HEK293 (cell line): Measurements from ENCODE around the gene SOS2.
A peak's percentile ranks its signal among the peaks of the same experiment; 100 is the strongest.

Experiments used
- CTCF ChIA-PET: fragments of 350-600 bp; formaldehyde crosslinking; extraction: SDS; loops from one replicate; lab custom pipeline; 2021; ENCODE audit warnings: antibody characterized with exemption; lab: Yijun Ruan, JAX
- POLR2A ChIA-PET: fragments of 300-600 bp; formaldehyde crosslinking; extraction: SDS; loops from one replicate; lab custom pipeline; 2020; ENCODE audit warnings: antibody characterized with exemption, inconsistent platforms; lab: Yijun Ruan, JAX
- H3K27ac ChIP-seq: fragments of 200-500 bp; sonication (Bioruptor generic); 2 replicates; pipeline ENCODE4 v1.5.1; 2014; ENCODE audit warnings: low read depth, low read length, control low read depth, inconsistent platforms; ENCODE audit errors: extremely low read depth
- H3K36me3 ChIP-seq, 2 experiments: fragments of 200-500 bp in 1 of 2; sonication (Bioruptor generic) in 1 of 2; 1 replicate in 1 of 2; 2 replicates in 1 of 2; pipeline ENCODE4 v1.5.1; 2014 to 2017; ENCODE audit warnings: inconsistent platforms in 2 of 2, low read length in 2 of 2; ENCODE audit not compliant: control insufficient read depth in 2 of 2, insufficient read depth in 1 of 2
- H3K4me1 ChIP-seq: fragments of 200-500 bp; sonication (Bioruptor generic); 2 replicates; pipeline ENCODE4 v1.5.1; 2014; ENCODE audit warnings: mild to moderate bottlenecking, low read length, inconsistent platforms; ENCODE audit not compliant: control insufficient read depth, insufficient read depth
- H3K4me3 ChIP-seq: 2 replicates; pipeline ENCODE4 v1.5.1; 2011; ENCODE audit warnings: low read depth, mild to moderate bottlenecking, control low read depth, low read length, moderate library complexity
- H3K9me3 ChIP-seq: fragments of 200-500 bp; sonication (Bioruptor generic); 2 replicates; pipeline ENCODE4 v1.5.1; 2014; ENCODE audit warnings: low read depth, low read length, inconsistent platforms; ENCODE audit not compliant: control insufficient read depth, insufficient read depth
- KLF17 ChIP-seq: fragments of 450-650 bp; formaldehyde crosslinking; IDR thresholded peaks from 2 replicates; pipeline ENCODE4 v1.5.1; 2016; ENCODE audit warnings: missing biosample characterization, missing genetic modification characterization
- MYNN ChIP-seq: fragments of 450-650 bp; formaldehyde crosslinking; IDR thresholded peaks from 2 replicates; pipeline ENCODE4 v1.5.1; 2016; ENCODE audit warnings: missing biosample characterization, missing genetic modification characterization, borderline replicate concordance
- SALL2 ChIP-seq: fragments of 450-650 bp; formaldehyde crosslinking; IDR thresholded peaks from 2 replicates; pipeline ENCODE4 v1.5.0; 2017; ENCODE audit warnings: missing biosample characterization, mild to moderate bottlenecking, missing genetic modification characterization, borderline replicate concordance
- TRIM28 ChIP-seq: IDR thresholded peaks from 2 replicates; pipeline ENCODE4 v1.6.1; 2011; ENCODE audit warnings: low read length, control low read depth, borderline replicate concordance
- ZBTB17 ChIP-seq: fragments of 450-650 bp; formaldehyde crosslinking; IDR thresholded peaks from 2 replicates; pipeline ENCODE4 v1.5.1; 2016; ENCODE audit warnings: missing biosample characterization, missing genetic modification characterization
- ZBTB20 ChIP-seq: fragments of 450-650 bp; formaldehyde crosslinking; IDR thresholded peaks from 2 replicates; pipeline ENCODE4 v1.5.1; 2016; ENCODE audit warnings: missing biosample characterization, missing genetic modification characterization
- ZBTB8A ChIP-seq: fragments of 450-650 bp; formaldehyde crosslinking; IDR thresholded peaks from 2 replicates; pipeline ENCODE4 v1.5.1; 2016; ENCODE audit warnings: missing biosample characterization, missing genetic modification characterization
- ZEB2 ChIP-seq: fragments of 450-650 bp; formaldehyde crosslinking; IDR thresholded peaks from 2 replicates; pipeline ENCODE4 v1.5.1; 2016; ENCODE audit warnings: missing biosample characterization, missing genetic modification characterization
- ZFHX2 ChIP-seq: fragments of 450-650 bp; formaldehyde crosslinking; conservative IDR thresholded peaks from 2 replicates; pipeline ENCODE4 v1.5.1; 2016; ENCODE audit warnings: missing biosample characterization, missing genetic modification characterization
- ZNF10 ChIP-seq: fragments of 450-650 bp; formaldehyde crosslinking; IDR thresholded peaks from 2 replicates; pipeline ENCODE4 v1.5.1; 2017; ENCODE audit warnings: missing biosample characterization, missing genetic modification characterization
- ZNF114 ChIP-seq: fragments of 450-650 bp; formaldehyde crosslinking; IDR thresholded peaks from 2 replicates; pipeline ENCODE4 v1.5.0; 2017; ENCODE audit warnings: missing biosample characterization, missing genetic modification characterization
- ZNF274 ChIP-seq, 2 experiments: fragments of 200-500 bp in 1 of 2; fragments of 450-650 bp in 1 of 2; sonication (Bioruptor generic) in 1 of 2; formaldehyde crosslinking in 1 of 2; IDR thresholded peaks; 2 replicates each; pipeline versions ENCODE4 v1.5.1 to v1.6.1; 2014 to 2016; ENCODE audit warnings: borderline replicate concordance in 1 of 2, inconsistent platforms in 1 of 2, low read length in 1 of 2, missing biosample characterization in 1 of 2, missing genetic modification characterization in 1 of 2
- ZNF292 ChIP-seq: fragments of 450-650 bp; formaldehyde crosslinking; IDR thresholded peaks from 2 replicates; pipeline ENCODE4 v1.5.1; 2016; ENCODE audit warnings: low read depth, missing biosample characterization, missing genetic modification characterization, borderline replicate concordance
- ZNF324 ChIP-seq: fragments of 450-650 bp; formaldehyde crosslinking; IDR thresholded peaks from 2 replicates; pipeline ENCODE4 v1.5.1; 2016; ENCODE audit warnings: missing biosample characterization, missing genetic modification characterization
- ZNF354C ChIP-seq: fragments of 450-650 bp; formaldehyde crosslinking; IDR thresholded peaks from 2 replicates; pipeline ENCODE4 v1.5.1; 2016; ENCODE audit warnings: missing biosample characterization, missing genetic modification characterization, low read depth, borderline replicate concordance
- ZNF362 ChIP-seq: fragments of 450-650 bp; formaldehyde crosslinking; IDR thresholded peaks from 2 replicates; pipeline ENCODE4 v1.5.1; 2016; ENCODE audit warnings: missing biosample characterization, missing genetic modification characterization
- ZNF404 ChIP-seq: fragments of 450-650 bp; formaldehyde crosslinking; IDR thresholded peaks from 2 replicates; pipeline ENCODE4 v1.5.1; 2017; ENCODE audit warnings: missing biosample characterization, missing genetic modification characterization
- ZNF416 ChIP-seq: fragments of 450-650 bp; formaldehyde crosslinking; IDR thresholded peaks from 2 replicates; pipeline ENCODE4 v1.5.1; 2016; ENCODE audit warnings: missing biosample characterization, missing genetic modification characterization
- ZNF580 ChIP-seq: fragments of 450-650 bp; formaldehyde crosslinking; IDR thresholded peaks from 2 replicates; pipeline ENCODE4 v1.5.1; 2016; ENCODE audit warnings: missing biosample characterization, missing genetic modification characterization
- ZNF623 ChIP-seq: fragments of 450-650 bp; formaldehyde crosslinking; IDR thresholded peaks from 2 replicates; pipeline ENCODE4 v1.5.1; 2016; ENCODE audit warnings: missing biosample characterization, missing genetic modification characterization
- TF ChIP-seq, protein P1 (sequence below): sonication (generic); formaldehyde crosslinking; IDR thresholded peaks from 2 replicates; pipeline ENCODE4 v1.8.1; 2022; ENCODE audit warnings: mild to moderate bottlenecking, moderate library complexity, missing genetic modification reagents
- TF ChIP-seq, protein P2 (sequence below): fragments of 450-650 bp; formaldehyde crosslinking; IDR thresholded peaks from 2 replicates; pipeline ENCODE4 v1.5.1; 2017; ENCODE audit warnings: missing biosample characterization, missing genetic modification characterization

The SOS2 gene

GRCh38 chr14:50233951-50234250 lies 2.5 kb upstream of the SOS2 start (continued):
- no peak for TF ChIP-seq ZNF274 (IDR thresholded peaks at IDR 0.05; ENCODE audit: low read length)
- TF ChIP-seq ZNF274 (tag by site-specific recombination; IDR thresholded peaks at IDR 0.05; ENCODE audit: borderline replicate concordance) = no peak

DNA sequence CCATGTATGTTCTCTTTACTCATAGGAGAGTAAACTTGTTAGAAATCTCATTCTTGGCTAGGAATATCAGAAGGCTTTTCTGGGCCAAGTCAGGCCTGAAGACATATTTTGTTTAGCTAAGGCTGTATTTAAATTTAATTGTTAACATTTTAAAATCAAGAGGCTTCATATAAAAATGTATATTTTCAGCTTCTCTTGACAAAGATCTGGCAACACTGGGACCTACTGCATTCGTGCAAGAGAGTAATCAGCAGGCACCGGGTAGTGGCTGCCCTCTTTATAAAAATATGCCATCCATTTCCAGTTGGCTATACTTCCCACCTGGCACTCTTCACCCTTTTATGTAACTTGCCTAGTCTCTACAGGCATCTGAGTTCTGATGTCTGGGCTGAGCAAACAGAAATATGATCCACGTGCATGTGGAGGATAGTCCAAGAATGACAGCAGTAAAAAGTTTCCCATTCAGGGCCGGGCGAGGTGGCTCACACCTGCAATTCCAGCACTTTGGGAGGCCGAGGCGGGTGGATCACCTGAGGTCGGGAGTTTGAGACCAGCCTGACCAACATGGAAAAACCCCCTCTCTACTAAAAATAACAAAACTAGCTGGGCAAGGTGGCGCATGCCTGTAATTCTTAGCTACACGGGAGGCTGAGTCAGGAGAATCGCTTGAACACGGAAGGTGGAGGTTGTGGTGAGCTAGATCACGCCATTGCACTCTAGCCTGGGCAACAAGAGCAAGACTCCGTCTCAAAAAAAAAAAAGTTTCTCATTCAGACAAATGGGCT lies 2.0 kb upstream of the SOS2 start:
- Histone ChIP-seq H3K36me3 (peaks cover 0 to 6% of the 10 kb centered on the region in 2 experiments; a peak in 1 of 3 replicates), H3K4me3 (no peak overlapping the region)
- TF ChIP-seq ZBTB20 (tag by site-specific recombination) (peak; percentile 43), ZFHX2 (tag by site-specific recombination) (no peak), ZBTB17 (peak; percentile 56)
- TF ChIP-seq, all 188 proteins: peak for 2
- ChIA-PET CTCF (interaction anchor here (0.6 to 1.1 kb wide), 2 partner anchors 22 to 77 kb away, joined by 3 read pairs; no protein-coding TSS in a partner anchor), POLR2A (interaction anchor here (0.6 kb wide), 1 partner anchor 67 kb away, joined by 4 read pairs; no protein-coding TSS in a partner anchor)
- peaks cover 7% of the 10 kb centered on the region for H3K4me1 ChIP-seq
- H3K9me3 ChIP-seq = no peaks in the 10 kb centered on the region
- no peak overlapping the region for H3K27ac ChIP-seq

DNA sequence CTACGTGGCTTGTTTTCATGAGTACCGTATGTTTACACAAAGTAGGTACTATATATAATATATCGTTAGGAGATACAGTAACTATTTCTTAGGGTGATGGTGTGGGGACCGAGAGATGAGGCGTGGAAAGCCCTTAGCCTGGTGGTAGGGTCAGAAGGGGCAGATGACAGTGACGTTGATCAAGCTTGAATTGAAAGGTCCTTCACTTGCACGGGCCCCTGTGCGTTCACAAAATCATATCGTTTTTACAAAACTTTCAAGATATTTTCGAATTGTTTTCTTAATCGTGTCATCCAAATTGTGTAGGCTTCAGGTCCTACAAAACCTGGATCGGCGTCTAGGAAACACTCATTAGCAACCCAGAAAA lies 881 bp upstream of the SOS2 start:
- Histone ChIP-seq H3K9me3 (no peaks in the 10 kb centered on the region), H3K4me1 (peaks cover 7% of the 10 kb centered on the region), H3K4me3 (peak overlapping the region; percentile 91), H3K27ac (peak overlapping the region; percentile 95), H3K36me3 (peaks cover 0 to 6% of the 10 kb centered on the region in 2 experiments; a peak in 1 of 3 replicates)
- CTCF ChIA-PET = interaction anchor here (1.0 kb wide), 1 partner anchor 28 kb away, joined by 4 read pairs; no protein-coding TSS in a partner anchor
- POLR2A ChIA-PET = no interaction called here
- TF ChIP-seq ZNF580 (tag by site-specific recombination) (no peak), ZNF324 (no peak), ZNF292 (tag by site-specific recombination) (no peak), SALL2 (tag by site-specific recombination) (no peak), ZNF354C (tag by site-specific recombination) (no peak), MYNN (tag by site-specific recombination) (no peak), KLF17 (tag by site-specific recombination) (no peak)
- TF ChIP-seq, protein P1, sequence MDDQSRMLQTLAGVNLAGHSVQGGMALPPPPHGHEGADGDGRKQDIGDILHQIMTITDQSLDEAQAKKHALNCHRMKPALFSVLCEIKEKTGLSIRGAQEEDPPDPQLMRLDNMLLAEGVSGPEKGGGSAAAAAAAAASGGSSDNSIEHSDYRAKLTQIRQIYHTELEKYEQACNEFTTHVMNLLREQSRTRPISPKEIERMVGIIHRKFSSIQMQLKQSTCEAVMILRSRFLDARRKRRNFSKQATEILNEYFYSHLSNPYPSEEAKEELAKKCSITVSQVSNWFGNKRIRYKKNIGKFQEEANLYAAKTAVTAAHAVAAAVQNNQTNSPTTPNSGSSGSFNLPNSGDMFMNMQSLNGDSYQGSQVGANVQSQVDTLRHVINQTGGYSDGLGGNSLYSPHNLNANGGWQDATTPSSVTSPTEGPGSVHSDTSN (CRISPR knock-in tag) = no peak

DNA sequence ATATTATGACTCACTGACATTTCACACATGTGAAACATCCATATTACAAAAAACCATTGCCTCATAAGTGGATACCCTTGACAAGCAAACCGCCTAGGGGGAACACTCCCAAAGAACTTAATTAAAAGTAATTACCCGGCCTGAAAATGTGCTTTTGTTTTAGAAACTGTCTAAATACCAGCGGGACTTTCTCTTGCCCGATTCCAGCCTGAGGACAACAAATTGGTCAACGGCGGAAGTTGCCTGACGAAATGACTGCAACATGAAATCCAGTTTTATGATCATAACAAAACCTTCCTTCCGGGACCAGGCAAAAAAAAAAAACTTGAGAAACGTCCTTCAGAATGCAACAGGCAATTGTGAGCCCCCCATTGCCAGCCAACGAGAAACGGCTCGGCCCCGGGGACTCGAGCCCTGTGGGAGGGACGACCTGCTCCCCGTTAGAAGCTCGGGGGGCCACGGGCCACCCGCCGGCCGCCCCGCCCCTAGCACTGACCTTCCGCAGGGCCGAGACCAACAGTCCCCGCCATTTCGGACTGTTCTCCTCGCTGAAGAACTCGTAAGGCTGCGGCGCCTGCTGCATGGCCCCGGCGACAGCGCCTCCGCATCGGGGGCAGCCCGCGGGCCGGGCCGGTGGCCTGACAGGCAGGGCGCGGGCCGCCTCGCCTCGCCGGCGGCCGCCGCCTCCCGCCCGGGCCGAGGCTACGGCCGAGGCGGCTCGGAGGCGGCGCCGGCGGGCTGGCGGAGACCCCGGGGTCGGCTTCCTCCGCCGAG lies 490 bp downstream of the SOS2 start:
- ChIA-PET CTCF (no interaction called here), POLR2A (interaction anchor here (0.6 to 1.0 kb wide), 3 partner anchors 13 to 81 kb away, joined by 3 to 4 read pairs (median 3); partner anchors contain the start of genes DMAC2L and L2HGDH)
- Histone ChIP-seq H3K27ac (peak overlapping the region; percentile 95), H3K9me3 (no peaks in the 10 kb centered on the region), H3K36me3 (peaks cover 0 to 6% of the 10 kb centered on the region in 2 experiments; a peak in 1 of 3 replicates), H3K4me1 (peaks cover 17% of the 10 kb centered on the region), H3K4me3 (peak overlapping the region; percentile 91)
- TF ChIP-seq, protein P2, sequence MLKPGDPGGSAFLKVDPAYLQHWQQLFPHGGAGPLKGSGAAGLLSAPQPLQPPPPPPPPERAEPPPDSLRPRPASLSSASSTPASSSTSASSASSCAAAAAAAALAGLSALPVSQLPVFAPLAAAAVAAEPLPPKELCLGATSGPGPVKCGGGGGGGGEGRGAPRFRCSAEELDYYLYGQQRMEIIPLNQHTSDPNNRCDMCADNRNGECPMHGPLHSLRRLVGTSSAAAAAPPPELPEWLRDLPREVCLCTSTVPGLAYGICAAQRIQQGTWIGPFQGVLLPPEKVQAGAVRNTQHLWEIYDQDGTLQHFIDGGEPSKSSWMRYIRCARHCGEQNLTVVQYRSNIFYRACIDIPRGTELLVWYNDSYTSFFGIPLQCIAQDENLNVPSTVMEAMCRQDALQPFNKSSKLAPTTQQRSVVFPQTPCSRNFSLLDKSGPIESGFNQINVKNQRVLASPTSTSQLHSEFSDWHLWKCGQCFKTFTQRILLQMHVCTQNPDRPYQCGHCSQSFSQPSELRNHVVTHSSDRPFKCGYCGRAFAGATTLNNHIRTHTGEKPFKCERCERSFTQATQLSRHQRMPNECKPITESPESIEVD (tag by site-specific recombination) = peak; percentile 71
- TF ChIP-seq TRIM28 (no peak), ZBTB8A (tag by site-specific recombination) (peak; percentile 21; the same call in 1 of the 2 replicates), ZNF362 (tag by site-specific recombination) (0 out of 2 replicates have a peak, but pooled peaks have one; percentile 29), ZNF416 (tag by site-specific recombination) (no peak), ZNF114 (no peak), ZNF404 (tag by site-specific recombination) (no peak), ZNF10 (tag by site-specific recombination) (no peak), ZNF623 (tag by site-specific recombination) (no peak), ZEB2 (tag by site-specific recombination) (peak; percentile 47; the same call in 1 of the 2 replicates)
